NK-92 treated with Interleukin-12 subunit alpha and Interleukin-12 subunit beta, amount 100 ng/mL, for 24 hours (cell line): ENCODE results near the gene GFAP.
A peak's percentile ranks its signal among the peaks of the same experiment; 100 is the strongest.

Experiments used
- DNase-seq: peaks from one replicate; lab custom pipeline; 2025; lab: John Stamatoyannopoulos, UW

Gene GFAP

DNA sequence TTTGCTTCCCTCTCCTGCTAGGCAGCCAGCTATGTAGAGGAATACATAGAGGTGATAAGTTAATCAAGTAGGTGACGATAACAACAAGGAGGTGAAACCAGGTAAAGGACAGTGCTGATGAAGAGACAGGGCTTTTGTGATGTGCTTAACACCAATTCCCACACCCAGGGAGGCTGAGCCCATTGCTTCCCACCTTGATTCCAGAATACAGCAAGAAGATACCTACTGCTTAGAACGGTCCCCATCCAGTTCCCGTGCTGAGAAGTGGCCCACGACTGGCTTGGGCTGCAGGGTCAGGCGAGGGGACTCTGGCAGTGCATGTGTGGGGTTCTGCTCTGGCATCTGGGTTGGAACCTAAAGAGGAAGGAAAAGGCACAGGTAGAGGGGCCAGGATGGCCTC is 16.1 kb upstream of the GFAP start:
- DNase-seq: no peak

DNA sequence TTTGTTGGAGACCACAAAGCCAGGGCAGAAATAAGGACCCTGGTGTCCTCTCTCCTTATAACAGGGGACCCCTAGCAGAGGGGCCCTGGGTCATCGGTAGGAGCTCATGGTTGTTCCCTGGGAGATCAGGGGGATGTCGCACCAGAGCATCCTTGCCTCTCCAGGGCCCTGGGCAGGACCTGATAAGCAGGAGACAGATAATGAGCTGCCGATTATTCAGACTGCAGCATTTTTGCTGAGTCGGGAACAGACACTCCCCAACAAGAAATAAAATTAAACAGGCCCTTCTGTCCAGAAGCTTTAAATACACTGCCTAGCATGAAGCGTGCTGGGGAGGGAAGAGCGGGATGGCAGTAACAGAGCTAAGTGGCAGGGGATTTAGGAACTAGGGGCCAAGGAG is 15.4 kb upstream of the GFAP start:
- DNase-seq: no peak

DNA sequence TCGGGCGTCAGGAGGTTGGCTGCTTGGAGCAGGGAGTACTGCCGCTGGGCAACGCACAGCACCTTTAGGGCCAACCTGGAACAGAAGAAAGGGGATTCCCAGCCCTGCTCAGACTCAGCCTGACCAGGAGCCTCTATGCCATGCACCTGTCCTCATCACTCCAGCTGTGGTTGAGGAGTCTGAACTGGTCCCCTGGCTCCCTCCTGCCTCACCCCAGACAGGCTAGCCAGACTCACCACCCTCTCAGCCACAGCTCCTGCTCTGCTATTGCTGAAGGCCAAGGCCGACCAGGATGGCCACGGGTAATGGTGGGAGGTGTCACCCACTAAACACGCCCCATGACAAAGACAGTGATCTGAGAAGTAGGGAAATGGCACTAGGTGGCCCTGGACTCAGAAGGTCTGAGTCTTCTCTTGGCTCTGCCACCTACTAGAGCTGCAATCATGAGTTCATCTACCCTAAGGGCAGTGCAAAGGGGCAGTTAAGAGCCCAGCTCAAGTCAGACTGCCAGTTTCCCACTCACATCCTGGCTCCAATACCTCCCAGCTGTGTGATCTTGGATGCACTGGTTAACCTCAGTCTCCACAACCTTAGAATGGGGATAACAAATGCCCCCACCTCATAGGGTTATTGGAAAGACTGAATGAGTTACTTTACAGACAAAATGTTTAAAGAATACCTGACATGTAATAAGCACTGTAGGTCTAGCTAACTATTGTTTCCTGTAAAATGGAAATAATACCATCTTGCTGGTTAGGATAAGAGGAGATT is 13.8 kb upstream of the GFAP start:
- DNase-seq: no peak

- DNase-seq: no peak
These were observed 12.8 kb upstream of the GFAP start for GRCh38 chr17:44928136-44928535.

GRCh38 chr17:44927696-44928095 is 12.4 kb upstream of the GFAP start:
- no peak for DNase-seq

- DNase-seq: no peak
These were observed 11.7 kb upstream of the GFAP start for GRCh38 chr17:44926821-44927525.

DNA sequence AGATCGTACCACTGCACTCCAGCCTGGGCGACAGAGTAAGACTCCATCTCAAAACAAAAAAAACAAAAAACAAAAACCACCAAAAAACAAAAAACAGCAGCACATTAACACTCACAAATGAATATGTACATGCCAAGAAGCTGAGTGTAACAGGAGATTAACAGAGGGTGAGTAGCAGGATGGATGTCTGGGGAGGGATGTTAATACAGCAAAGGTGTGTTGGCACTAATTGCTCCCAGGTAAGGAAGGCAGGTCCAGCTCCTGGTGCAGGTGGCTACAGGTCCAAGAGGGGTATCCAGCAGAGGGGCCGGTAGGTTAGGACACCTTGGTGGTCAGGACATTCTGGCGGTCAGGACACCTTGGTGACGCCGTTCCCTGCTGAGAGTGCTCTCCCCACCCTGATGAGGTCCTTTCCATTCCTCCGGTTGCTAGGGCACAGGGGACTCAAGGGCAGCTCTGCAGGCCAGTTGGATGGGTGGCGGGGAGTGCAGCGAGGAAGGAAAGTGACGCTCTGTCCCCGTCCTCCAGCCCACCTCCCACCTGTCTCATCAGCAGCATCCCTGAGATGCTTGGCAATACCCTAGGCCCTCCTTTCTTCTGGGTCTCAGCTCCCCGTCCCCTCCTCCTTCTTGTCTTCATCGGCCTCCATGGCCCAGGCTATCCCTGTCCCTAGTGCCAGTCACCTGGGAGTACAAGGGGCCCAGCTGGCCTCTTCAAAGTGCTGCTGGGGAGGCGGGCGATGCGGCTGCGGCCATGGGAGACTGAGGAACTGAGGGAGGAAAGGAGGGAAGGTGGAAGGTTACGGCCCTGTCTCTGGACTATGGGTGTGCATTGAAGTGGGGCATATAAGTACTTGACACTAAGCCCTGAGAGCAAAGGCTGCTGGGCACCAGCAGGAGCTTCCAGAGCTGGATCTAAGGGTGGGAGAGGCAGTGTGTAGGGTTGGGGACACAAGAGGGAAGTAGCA is 10.7 kb upstream of the GFAP start:
- DNase-seq: no peak

- DNase-seq: no peak
These were observed 8.8 kb upstream of the GFAP start for GRCh38 chr17:44924107-44924544.

DNA sequence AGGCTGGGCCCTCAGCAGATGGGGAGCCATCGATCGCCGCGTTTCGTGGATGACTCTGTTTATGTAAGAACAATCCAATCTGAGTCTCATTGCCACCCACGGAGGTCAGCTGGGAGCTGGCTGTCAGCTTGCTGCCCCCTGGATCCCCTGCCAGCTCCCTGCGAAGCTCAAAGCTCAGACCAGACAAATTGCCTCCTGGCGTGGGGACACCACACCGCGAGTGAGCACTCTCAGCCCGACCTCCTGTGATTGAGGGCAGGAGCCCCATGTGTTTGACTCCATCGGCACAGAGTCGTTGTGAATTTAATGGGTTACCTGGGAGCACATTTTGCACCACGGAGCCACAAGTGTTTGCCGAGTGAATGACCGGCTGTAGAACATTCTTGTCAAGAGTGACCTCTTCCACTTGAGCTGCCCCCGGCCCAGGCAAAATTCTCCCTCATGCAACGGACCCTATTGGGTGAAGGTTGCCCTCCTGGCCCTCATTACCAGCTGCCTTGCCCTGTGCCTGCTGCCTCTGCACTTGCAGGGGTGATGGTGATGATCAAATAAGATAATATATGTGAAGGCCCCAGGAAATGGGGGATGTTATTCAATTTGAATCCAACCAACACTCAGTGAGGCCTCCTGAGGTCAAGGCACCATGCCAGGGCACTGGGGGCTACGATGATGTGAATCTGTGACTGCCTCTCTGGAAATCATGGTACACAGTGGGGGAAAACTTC is 7.6 kb upstream of the GFAP start:
- DNase-seq: no peak

DNA sequence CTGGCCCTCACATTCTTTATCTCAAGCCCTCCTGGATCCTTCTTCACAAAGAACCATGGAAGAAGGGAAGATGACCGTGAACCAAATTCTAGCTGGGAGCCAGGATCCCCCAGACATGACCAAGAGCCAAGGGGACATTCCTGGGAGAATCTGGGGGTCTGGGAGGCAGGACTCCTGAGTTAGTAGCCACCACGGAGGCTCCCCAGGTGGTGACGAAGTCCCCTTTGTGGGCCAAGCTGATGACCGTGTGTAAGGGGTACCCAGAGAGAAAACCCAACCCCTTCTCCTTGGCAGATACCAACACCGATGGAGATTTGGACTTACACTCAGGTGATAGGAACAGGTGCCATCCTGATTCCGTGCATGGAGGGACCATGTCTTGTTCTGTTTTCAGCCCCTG is 6.8 kb upstream of the GFAP start:
- DNase-seq: no peak

DNA sequence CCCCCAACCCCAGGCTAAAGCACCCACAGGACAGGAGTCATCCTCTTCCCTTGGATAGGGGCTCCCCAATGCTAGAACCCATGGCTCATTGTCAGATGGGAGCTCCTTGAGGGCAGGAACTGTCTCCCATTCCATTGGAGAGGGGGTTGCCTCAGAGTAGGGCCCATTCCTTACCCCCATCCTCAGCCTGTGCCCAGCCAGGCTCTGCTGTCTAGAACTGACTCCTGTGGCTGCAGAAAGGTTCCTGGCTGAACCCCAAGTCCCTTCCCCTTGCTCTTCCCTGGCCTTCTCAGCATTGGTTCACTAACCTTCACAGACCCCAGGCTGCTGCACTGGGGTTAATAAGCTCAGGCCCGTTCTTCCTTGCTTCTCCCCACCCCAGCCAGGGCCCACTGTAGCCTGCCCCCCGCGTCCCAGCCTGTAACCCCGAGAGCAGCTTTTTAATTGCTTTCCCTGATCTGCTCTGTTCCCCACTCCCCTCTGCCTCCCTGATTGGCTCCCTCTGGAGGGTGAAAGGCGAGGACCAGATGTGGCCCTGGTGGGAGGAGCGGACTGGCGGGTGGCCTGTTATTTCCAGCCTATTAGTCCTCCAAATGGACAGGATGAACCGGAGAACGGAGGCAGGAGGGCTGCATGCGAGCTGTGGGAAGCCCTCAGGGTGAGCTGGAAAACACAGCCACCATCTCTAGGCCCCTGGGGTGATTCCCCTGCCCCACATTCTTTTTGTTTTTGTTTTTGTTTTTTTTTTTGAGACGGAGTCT is 6.0 kb upstream of the GFAP start:
- no peak for DNase-seq

DNA sequence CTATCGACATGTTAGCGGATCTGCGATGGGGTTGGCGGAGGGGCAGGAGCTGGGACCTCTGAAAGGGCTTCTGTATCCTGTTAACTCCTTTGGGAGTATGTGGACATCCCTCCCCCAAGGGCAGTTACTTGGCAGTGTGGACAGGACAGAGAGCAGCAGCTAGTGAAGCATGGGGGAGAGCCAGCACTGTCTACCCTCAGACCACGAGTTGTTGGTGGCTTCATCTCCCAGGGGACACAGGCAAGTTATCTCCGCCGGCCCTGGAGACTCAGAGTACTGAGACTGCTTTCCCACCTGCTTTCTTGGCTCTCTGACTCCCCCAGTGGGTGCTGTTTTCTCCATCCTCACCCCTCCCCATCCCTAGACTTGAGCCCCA is 5.3 kb upstream of the GFAP start:
- no peak for DNase-seq

GRCh38 chr17:44919885-44920564 is 4.7 kb upstream of the GFAP start:
- peak; percentile 20 for DNase-seq

GRCh38 chr17:44919411-44919810 is 4.1 kb upstream of the GFAP start:
- DNase-seq: no peak

GRCh38 chr17:44918006-44918405 is 2.7 kb upstream of the GFAP start:
- DNase-seq: no peak

GRCh38 chr17:44917456-44917855 is 2.2 kb upstream of the GFAP start:
- no peak for DNase-seq

DNA sequence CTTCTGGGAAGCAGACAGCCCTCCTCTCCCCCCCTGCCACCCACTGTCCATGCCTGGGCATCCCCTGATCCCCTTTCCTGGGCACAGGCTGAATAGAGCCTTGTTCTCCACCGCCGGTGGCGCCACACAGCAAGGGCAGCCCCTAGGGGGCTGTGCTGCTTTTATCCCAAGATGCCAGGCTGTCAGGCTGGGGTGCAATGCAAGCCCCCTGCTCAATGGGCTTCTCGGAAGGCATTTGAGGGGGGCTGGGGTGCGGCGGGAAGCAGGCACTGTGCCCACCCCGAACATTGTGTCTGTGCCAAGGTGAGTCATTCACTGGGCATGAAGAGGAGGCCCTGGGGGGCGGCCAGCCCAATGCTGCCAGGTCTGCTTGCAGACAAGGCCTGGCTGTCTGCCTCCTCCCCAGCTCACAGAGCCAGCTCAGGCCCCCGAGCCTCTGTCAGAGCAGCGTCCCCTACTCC is 1.5 kb upstream of the GFAP start:
- DNase-seq: no peak

GRCh38 chr17:44915862-44916780 is 821 bp upstream of the GFAP start:
- DNase-seq: no peak

GRCh38 chr17:44914698-44915271 is 515 bp downstream of the GFAP start:
- DNase-seq: no peak
